Mucosa of gallbladder (tissue), 1 donor: Measurements from ENCODE around the gene C16orf89. TPM values are rescaled to one million over a fixed set of nuclear protein-coding genes. Genes with fewer than 3 reads are reported as not detected.
"Not testable (repeated sequence)": the region's sequence is repeated elsewhere in the genome, so short reads cannot be mapped to it uniquely, and the experiment has no call there.

Source experiments
- DNase-seq: peaks from one replicate; pipeline ENCODE4 v3.0.0-alpha.2; 2020; ENCODE audit warnings: low spot score
- total RNA-seq: library from RNA; stranded (reverse); gene quantifications from one replicate; pipeline ENCODE4 v1.2.1, GENCODE V29; 2021
- donor health status: DM: no; HTN: no; CAD: no.

Gene C16orf89
- total RNA-seq, 1 donor from 2014 or later, result 25.0 TPM

DNA sequence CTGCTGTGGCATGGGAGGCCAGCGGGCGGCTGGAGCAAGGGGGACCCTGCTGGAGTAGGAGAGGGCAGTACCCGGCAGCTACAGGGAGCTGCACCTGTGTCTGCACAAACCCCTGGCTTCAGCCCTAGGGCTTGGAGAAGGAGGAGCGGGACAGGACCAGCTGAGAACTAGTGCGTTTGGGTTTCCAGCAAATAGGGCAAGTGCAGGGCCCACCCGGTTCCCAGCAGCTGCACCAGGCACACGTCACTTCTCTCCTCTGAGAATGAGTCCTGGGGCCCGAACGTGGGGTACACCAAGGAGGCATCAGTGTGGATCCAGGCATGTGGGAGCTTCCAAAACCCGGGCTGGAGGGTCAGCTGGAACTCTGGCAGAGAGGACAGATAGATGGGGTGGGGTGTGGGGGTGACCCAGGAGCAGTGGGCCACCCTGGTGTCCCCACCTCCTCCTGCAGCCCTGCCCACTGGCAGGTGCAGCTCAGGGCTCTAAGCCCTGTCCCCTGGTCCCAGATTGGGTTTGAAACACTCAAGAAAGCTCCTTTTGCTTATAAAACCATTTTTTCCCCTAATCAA, 5.6 kb downstream of the C16orf89 start:
- no peak for DNase-seq

DNA sequence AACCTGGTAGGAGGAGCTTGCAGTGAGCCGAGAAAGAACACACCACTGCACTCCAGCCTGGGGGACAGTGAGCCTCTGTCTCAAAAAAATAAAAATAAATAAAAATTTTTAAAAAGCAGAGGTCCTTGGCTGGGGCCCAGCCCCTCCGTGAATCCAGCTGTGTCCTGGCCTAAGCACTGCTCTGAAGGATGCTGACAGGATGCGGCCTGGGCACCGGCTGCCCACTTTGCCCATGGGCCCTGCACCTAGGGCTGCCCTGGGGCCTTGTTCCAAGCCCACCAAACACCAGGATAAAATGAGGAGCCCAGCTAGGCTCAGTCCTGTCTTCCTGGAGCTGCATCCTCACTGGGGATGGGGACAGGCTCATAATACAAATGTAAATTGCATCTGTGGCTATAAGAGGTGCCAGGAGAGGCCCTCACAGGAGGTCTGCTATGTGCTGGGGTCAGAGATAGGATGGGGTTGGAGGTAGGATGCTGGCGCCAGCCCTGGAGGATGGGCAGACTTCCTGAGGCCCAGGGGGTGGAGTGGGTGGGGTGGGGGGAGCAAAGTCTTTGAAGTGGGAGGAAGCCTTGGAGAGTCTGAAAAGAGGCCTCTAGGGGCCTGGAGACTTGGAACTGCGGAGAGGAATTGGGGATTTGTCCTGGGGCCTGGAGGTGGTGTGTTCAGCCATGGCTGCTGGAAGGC, 6.2 kb downstream of the C16orf89 start:
- DNase-seq, result no peak

DNA sequence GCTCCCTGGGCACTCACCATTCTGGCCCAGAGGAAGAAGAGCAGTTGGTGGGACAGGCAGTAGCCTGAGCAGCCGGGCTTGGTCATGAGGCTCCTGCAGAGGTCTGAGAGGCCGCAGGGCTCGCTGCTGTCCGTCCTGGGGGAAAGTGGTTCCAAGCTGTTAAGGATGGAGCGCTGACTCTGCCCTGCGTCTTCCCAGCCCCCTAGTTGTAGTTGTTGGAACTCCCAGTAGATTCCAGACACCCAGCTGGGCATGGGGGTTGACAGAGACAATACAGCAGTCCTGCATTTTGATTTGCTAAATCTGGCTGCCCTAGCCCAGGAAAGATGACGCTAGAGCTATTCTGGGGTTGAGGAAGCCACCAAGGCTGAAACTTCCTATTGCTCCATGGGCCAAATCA, 7.3 kb downstream of the C16orf89 start:
- DNase-seq, result no peak

DNA sequence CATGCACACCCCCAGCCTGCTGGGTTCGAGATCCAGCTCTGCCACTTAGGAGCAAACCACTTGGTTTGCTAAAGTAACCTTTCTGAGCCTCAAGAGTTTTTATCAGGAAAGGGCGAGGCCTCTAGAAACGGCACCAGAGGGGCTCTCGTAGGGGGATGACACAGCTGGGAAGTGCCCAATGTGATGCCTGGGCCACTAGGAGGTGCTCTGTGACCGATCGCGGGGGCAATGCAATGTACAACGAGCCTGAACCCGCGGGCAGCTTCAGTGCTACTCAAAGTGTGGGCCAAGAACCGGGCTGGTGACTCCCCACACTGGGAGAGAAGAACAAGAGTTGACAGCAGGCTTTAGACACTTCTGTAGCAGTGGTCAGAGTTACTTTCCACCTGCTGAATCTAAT, 9.4 kb downstream of the C16orf89 start:
- no peak for DNase-seq

DNA sequence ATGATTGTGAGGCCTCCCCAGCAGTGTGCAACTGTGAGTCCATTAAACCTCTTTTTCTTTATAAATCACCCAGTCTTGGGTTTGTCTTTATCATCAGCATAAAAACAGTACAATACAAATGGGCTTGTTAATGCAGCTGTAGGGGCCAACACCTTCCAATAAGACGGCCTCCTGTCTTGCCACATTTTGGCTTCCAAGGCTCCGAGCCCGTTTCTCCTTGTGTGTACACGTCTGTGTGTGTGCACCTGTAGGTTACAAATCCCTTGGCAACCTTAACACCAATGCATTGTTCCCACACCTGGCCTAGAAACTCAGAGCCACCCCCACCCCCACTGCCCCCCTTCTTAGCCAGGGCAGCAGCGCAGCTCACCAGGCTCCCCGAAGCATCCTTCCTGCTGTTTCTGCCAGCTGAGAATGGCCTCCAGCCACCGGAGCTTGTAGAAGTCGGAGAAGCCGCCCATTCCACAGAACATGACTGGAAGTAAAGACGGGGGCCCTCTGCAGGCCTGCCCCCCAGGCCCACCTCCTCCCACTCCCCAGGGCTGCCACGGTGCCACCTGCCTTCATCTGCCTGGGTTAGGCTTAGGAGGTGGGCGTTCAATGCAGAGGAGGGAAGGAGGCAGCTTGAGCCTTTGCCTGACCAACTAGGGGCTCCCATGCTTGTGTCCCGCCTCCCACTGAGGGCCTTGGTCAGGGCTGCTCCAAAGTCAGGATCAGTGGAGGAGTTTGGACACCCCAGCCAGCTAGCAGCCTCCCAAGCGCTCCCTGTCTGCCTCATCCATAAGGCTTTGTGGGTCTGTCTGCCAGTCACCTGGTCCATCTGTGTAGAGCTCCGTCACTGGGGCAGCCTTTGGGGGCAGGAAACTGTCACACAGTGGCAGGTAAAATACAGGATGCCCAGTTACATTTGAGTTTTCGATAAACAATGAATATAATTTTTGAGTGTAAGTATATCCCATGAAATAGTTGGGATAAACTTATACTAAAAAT, 10.6 kb downstream of the C16orf89 start:
- DNase-seq, result no peak

DNA sequence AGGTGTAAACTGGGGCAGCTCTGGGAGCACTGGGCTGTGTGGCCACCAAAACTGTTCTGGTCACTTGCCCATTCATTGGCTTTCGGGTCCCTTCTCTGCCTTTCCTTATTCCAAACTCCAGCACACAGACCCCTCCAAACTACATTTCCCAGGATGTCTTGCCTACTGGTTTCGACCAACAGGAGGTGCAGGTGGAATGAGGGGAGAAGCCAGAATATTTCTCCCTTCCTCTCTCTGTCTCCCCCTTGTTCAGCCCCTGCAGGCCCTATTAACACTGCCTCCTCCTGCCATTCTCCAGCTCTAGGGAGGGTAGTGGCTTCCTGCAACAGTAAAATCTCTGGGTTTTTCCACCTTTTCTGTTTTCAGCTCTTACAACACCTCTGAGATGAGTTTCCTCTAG, 18.8 kb downstream of the C16orf89 start:
- no peak for DNase-seq

DNA sequence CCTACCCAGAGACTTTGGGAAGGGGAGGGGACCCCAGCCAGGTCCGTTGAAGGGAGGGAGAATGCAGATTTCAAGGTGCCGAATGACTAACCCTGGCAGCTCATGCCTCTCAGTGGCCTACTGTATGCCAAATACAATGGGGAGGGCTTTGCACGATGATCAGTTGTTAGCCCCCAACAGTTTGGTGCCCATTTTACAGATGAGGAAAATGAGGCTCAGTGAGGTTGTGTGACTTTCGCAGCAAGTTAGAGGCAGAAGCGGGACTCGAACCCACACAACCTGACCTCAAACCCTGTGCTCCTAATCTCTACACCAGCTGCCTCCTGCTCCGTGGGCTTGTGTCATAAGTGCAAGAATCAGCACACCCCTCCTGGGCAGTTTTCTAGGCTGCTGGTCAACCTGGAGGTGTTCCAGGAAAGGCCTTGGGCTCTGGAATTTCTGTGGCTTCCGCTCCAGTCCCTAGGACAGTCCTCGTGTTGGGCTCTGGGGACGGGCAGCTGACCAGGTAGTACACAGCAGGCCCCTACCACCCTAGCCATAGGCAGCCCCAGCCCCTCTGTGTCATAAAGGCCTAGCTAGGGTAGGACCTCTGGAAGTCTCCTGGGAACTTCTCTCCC, 20.1 kb downstream of the C16orf89 start:
- DNase-seq, result no peak

DNA sequence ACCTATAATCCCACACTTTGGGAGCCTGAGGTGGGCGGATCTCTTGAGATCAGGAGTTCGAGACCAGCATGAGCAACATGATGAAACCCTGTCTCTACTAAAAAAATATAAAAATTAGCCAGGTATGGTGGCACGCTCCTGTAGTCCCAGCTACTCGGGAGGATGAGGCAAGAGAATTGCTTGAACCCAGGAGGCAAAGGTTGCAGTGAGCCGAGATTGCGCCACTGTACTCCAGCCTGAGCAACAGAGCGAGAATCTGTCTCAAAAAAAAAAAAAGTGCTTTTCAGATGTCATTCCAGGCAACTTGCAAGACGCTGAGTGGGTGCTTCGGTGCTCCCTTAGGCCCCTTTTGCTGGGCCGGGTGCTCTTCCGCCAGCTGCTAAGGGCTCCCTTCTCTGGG, 21.2 kb downstream of the C16orf89 start:
- DNase-seq, result not testable (repeated sequence)

DNA sequence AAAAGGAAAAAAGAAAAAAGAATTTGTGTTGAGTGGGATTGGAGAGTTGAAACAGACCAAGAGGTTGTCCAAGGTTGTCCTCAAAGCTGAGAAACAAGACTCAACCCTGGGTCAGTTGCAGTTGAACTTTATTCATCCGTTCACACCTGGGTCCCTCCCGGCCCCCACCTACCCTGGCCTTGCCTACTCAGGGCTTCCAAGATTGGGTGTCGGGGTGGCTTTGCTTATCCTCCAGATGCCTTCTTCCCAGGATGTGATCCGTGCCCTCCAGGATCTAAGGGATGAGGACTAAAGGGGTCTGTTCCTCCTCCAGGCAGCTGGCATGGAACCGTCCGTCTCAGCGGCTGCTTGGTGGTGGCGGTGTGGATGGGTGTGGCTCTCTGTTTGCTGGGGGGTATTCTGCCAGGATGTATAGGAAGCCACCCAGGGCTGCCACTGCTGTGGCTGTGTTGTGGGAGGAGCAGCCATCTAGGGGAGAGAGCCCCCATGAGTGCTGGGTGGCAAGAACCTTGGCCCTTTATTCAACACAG, 21.7 kb downstream of the C16orf89 start:
- no peak for DNase-seq

DNA sequence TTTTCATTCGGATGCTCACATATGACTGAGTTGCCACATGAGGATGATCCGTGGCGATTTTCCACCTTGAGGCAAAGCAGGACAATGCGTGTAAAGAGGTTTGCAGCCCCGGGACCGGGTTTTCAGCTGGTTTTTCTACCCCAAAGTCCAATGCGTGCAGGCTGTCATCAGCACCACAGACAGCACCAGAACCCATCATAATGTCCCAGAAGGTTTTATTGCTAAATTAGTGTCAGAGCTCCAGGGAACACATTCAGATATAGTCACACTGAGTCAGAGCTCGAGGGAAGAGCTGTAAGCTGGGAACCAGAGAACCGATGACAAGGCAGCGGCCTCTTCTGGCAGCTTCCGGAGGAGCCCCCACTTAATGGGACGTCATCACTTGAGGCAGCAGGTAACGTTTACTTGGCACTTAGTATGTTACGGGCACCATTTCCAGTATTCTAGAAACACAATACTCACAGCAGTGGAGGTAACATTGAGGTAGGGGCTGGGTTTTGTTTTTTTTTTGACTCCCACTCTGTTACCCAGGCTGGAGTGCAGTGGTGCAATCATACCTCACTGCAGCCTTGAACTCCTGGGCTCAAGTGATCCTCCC, 23.1 kb downstream of the C16orf89 start:
- no peak for DNase-seq

DNA sequence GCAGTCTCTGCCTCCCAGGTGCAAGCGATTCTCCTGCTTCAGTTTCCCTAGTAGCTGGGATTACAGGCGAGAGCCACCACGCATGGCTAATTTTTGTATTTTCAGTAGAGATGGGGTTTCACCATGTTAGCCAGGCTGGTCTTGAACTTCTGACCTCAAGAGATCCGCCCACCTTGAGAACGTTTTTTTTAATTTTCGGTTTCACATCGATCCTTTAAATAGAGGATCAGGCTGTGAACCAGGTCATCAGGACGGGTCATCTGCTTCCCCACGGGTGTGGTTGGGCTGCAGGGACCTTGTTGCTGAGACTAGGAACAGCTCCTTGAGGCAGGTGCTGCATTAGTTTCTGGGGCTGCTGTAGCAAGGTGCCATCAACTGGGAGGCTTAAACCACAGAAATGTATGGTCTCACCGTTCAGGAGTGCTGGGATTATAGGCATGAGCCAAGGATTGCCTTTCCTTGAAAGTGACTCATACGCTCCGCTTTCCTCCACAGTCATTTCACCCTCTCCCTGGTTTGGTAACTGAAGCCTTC, 24.1 kb downstream of the C16orf89 start:
- DNase-seq, result no peak

DNA sequence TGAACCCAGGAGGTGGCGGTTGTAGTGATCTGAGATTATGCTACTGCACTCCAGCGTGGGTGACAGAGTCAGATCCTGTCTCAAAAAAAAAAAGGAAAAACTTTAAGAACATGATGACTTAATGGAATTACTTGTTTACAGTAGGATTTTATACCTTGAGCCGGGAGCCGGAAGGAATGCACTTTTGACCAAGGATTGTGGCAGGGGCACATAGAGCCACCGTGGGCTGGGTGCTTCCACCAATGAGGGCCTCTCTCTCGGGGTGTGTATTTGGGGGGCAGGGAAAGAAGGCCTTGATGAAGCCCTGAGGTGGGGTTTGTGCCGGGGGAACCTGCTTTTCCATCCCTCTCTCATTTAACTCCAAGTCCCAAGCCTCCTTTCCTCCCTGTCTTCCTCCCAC, 25.3 kb downstream of the C16orf89 start:
- no peak for DNase-seq

DNA sequence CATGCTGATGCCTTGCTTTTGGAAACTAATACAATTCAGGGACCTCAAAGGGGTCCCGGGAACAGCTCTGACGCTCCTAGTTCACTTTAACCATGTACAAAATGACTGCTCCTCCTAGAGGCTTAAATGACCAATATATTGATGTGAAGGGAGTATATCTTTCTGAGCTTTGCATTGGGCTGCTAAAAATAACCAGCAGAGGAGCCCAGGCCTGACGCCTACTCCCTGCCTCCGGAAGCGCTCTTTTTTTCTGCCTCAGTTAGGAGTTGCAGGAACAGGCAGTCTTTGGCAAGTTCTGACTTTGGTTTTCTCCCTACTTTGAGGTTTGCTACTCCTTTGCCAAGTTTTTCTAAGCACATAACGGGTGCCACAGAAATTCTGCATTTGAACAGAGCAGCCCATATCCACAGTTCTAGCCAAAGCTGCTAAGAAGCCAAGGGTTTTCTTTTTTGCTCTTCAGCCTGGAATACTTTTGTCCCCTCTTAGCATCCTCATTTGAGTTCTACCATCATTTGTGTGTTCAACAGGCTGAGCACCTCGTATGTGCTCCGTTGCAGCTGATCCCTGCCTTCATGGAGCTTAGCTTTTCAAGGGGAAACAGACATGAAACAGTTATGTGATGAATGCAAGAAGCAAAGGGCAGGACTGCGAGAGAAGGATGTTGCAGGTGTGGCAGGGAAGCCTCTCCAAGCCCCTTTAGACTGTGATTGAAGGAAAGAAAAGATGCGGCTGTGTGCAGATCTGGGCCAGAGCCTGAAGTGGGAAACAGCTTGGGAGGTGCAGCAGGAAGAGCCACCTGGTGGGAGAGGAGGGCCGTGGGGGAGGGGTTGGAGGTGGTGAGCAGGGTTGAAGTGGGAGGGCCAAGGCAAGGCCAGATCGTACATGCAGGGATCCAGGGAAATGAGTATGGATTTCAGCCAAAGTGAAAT, 29.3 kb downstream of the C16orf89 start:
- DNase-seq, result no peak

DNA sequence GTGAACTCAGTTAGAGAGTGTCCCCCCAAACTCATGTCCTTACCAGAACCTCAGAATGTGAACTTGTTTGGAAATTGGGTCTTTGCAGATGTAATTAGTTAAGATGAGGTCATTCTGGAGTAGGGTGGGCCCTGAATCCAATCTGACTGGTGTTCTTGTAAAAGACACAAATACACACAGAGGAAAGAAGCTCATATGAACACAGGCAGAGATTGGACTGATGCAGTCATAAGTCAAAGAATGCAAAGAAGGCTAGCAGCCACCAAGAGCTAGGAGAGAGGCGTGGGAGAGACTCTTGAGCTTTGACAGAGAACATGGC, 29.9 kb downstream of the C16orf89 start:
- no peak for DNase-seq

DNA sequence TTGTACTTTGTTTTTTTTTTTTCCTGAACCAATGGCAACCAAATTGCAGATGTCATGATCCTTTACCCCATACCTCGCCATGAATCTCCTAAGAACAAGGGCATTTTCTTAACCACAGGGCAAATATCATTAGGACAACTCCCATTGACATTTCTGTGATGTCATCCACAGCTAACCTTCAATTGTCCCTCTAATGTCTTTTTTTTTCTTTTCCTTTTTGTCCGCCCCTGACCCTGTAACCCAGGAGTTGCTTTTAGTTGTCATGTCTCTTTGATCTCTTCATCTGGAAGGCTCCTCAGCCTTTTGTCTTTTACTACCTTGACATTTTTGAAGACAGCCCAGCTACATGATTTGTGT, 31.6 kb downstream of the C16orf89 start:
- no peak for DNase-seq

DNA sequence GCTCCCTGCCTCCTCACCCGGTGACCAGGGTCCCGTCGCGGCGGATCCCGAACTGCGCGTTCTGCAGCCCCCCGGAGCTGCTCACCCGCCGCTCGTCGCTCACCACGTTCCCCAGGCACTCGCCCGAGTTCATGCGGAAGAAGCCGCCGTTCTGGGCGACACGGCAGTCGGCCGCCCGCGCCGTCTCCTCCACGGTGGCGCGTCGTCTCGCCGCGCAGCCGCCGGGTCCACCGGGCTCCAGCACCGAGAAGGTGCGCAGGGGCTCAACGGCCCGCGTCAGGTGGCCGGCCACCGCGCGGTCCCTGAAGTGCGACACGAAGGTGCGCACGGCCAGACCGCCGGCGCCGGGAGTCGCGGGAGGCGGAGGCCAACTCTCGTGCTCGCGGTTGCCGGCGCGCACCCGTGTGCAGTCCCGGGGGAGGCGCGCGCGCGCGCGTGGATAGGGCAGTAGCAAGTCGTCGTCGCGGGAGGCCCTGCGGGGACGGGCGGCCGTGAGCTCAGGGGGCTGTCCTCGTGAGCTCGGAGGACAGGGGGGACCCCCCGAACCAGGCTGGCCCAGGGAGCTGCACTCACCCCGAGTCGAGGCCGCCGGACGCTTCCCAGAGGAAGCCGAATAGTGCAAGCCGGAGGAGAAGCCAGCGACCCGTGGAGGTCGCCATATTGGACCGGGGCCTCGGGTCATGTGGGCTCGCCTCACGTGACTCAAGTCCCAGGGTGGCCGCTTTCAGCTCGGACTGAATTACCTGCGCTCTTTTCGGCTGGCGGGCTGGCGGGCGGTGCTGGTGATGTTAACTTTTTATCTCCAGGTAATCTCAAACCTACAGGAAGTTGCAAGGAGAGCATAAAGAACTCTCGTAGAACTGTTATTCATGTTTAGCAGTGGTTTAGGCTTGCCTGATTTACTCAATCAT, 32.2 kb downstream of the C16orf89 start, which contains the start of gene NAGPA:
TSS of gene NAGPA (minus strand) at position 680 of the 911 bp plus-strand sequence. CDS start at position 659, 21 bp downstream.
- DNase-seq, result peak; percentile 92

DNA sequence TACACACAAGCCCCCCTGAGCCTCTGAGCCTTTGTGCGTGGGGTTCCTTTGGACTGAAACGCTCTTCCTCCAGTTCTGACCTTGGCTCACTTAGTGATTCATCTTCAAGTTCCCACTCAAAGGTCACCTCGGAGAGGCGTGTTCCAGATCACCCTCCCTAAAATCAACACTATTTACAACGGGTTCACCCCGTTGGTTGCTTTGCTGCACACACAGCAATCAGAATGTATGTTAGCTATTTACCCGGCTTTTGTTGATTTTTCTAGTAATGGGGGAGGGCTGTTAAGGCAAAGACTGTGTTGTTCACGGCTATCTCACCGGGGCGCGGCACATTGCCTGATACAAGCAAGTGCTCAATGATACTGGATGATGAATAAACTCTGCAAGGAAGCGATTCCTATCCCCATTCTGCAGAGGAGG, 33.0 kb downstream of the C16orf89 start:
- DNase-seq, result no peak

DNA sequence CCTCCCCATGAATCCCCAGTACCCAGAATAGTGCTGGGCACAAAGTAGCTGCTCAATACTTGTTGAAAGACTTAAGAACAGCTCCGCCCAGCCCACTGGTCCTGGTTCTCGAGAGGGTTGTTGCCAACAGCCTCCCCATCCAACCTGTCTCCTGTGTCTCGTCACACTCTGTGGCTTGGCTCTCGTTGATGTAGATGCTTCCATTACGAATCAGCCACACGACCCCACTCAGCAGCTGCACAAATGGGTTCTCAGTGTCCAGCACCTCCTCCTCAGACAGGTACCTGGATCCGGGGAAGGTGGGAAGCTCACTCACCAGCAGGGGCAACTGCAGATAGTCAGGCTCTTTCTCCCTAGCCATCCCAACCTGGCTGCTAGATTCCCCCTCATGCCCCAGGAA, 34.2 kb downstream of the C16orf89 start:
- no peak for DNase-seq

DNA sequence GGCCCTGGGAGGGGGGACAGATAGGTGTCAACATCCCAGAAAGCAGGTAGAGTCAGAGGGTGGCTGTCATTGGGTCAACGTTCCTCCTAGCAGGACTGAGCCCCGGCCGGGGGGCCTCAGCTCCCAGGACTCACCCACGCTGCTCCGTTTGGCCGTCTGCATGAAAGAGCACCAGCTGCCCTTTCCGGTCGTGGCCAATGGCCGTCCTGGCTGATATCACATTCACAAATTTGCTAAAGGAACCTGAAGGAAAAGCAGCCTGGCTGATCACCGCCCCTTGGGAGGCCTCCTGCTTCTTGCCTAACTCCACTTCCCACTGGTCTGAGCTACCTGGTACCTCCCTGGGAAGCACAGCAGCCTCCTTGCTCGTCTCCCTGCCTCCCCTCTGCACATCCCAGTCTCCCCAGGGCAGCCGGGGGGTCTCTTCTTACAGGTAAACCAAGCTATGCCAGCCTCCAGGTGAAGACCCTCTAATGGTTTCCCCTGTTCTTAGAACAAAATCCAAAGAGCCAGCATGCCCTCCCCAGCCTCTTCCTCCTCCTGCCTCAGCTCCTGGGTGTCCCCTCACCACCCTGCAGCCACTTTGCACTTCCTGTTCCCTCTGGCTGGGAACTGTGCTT, 35.4 kb downstream of the C16orf89 start:
- no peak for DNase-seq
